ENCODE results near the gene FLT3. TPM values are rescaled to one million over a fixed set of nuclear protein-coding genes. Genes with fewer than 3 reads are reported as not detected.
"Not testable (repeated sequence)": the region's sequence is repeated elsewhere in the genome, so short reads cannot be mapped to it uniquely, and the experiment has no call there.

Gene FLT3
- total and polyA plus RNA-seq, 12 donors, result 0.07 to 0.95 (median 0.16) TPM; not detected in 5

DNA sequence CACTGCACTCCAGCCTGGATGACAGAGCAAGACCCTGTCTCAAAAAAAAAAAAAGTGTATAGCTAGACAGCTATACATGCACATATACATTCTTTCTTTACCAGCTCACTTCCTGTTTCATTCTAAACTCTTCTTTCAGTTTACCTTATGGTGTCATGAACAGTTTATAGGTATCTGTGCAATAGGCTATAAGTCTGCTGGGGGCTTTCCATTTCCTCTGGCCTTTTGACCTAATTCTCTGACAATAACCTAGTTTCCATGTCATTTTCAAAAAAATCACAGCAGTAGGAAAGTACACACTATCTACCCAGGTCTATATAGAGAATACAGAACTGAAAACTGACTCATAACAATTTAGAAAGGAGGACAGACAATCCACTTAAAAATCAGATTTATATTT is 87.5 kb downstream of the FLT3 start:
- peaks cover 0 to 80% (median 42%) of the 10 kb centered on the region in 7 donors for H3K27me3 ChIP-seq
- TF ChIP-seq, protein P1, sequence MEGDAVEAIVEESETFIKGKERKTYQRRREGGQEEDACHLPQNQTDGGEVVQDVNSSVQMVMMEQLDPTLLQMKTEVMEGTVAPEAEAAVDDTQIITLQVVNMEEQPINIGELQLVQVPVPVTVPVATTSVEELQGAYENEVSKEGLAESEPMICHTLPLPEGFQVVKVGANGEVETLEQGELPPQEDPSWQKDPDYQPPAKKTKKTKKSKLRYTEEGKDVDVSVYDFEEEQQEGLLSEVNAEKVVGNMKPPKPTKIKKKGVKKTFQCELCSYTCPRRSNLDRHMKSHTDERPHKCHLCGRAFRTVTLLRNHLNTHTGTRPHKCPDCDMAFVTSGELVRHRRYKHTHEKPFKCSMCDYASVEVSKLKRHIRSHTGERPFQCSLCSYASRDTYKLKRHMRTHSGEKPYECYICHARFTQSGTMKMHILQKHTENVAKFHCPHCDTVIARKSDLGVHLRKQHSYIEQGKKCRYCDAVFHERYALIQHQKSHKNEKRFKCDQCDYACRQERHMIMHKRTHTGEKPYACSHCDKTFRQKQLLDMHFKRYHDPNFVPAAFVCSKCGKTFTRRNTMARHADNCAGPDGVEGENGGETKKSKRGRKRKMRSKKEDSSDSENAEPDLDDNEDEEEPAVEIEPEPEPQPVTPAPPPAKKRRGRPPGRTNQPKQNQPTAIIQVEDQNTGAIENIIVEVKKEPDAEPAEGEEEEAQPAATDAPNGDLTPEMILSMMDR (IDR thresholded peaks at IDR 0.05), result no peak
- no peaks in the 10 kb centered on the region for H3K4me1 ChIP-seq
- intact Hi-C loops (cut with DNase I), result no loop called here
- no peak for DNase-seq
- H3K36me3 ChIP-seq, result no peaks in the 10 kb centered on the region
- no peak overlapping the region for H3K4me3 ChIP-seq
- ATAC-seq, result no peak
- H3K27ac ChIP-seq, result no peak overlapping the region
- no peaks in the 10 kb centered on the region for H3K9me3 ChIP-seq

- no peaks in the 10 kb centered on the region for H3K9me3 ChIP-seq
- 79 to 80% methylated on average over 4 of the region's 4 CpGs for WGBS, 2 donors
- DNase-seq, result no peak
- no peak overlapping the region for H3K27ac ChIP-seq
- no peaks in the 10 kb centered on the region for H3K4me1 ChIP-seq
- no peak overlapping the region for H3K4me3 ChIP-seq
- no peaks in the 10 kb centered on the region for H3K36me3 ChIP-seq
- H3K27me3 ChIP-seq, result peaks cover 0 to 80% (median 42%) of the 10 kb centered on the region in 7 donors
- intact Hi-C loops (cut with DNase I), result no loop called here
- ATAC-seq, result no peak
- TF ChIP-seq, protein P1 (IDR thresholded peaks at IDR 0.05), result no peak
Measured at GRCh38 chr13:28012383-28012782, 88.0 kb downstream of the FLT3 start.

DNA sequence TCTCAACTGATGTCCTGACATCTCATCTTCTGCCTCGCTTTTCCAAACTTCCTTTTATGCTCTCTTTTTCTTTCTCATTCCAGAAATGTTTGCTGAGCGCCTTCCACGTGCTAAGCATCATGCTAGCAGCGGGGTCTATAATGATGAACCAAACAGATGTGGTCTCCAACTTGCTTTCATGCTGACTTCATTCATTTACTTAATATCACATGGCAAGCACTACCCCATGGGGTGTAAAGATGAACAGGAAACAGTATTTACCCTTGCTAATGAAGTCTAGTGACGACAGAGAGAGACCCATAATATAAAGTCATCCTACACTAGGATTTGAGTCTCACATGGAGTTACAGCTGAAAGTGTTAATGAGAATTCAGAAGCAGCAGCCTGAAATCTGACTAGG is 90.3 kb downstream of the FLT3 start:
- H3K27ac ChIP-seq, result no peak overlapping the region
- intact Hi-C loops (cut with DNase I), result no loop called here
- TF ChIP-seq, protein P1 (IDR thresholded peaks at IDR 0.05), result no peak

DNA sequence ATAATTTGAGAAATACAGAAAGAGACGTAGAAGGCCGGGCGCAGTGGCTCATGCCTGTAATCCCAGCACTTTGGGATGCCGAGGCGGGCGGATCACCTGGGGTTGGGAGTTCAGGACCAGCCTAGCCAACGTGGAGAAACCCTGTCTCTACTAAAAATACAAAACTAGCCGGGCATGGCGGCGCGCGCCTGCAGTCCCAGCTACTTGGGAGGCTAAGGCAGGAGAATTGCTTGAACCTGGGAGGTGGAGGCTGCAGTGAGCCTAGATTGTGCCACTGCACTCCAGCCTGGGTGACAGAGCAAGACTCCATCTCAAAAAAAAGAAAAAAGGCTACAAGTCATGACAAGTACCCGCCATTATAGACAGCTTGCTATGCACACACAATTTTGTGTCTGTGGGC is 95.4 kb downstream of the FLT3 start:
- peaks cover 0 to 20% (median 12%) of the 10 kb centered on the region in 7 donors for H3K27me3 ChIP-seq
- DNase-seq; intact Hi-C loops (cut with DNase I); H3K4me3 ChIP-seq; H3K36me3 ChIP-seq; H3K9me3 ChIP-seq; H3K4me1 ChIP-seq; ATAC-seq; H3K27ac ChIP-seq: not testable (repeated sequence)
- WGBS, 2 donors, result 95% methylated on average over 13 of the region's 13 CpGs

More for the DNA sequence above, 90.3 kb downstream of the FLT3 start:
- Histone ChIP-seq H3K4me3 (no peak overlapping the region), H3K27me3 (peaks cover 0 to 56% (median 30%) of the 10 kb centered on the region in 7 donors), H3K36me3 (no peaks in the 10 kb centered on the region), H3K4me1 (no peaks in the 10 kb centered on the region), H3K9me3 (no peaks in the 10 kb centered on the region)
- 71 to 73% methylated on average over 5 of the region's 5 CpGs for WGBS, 2 donors
- ATAC-seq (no peak), DNase-seq (no peak)

DNA sequence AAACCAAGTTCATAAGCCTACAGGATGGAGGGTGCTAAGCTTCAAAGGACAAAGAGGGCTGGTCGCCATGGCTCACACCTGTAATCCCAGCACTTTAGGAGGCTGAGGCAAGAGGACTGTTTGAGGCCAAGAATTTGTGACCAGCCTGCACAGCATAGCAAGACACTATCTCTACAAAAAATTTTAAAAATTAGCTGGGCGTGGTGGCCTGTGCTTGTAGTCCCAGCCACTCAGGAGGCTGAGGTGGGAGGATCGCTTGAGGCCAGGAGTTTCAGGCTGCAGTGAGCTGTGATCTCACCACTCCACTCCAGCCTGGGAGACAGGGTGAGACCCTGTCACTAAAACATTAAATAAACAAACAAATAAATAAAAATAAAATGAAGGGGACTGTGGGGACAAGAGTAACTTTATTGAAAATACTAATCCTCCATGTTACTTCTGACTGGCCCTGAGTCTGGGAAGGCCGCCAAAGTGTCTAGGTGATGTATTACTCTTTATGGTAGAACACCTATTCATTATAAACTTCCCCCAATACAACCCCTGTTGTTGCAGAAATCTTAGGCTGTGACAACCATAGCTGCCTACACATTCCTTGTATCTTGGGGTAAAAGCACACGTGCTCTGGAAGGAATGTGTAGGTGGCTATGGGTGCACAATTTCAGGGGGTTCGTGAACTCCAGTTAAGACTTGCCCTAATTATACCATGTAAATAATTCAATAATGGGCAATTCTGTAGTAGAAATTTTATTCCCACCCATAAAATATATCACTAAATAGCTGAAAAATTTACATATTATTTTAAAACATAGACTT is 97.3 kb downstream of the FLT3 start:
- H3K36me3 ChIP-seq, result no peaks in the 10 kb centered on the region
- H3K4me3 ChIP-seq, result no peak overlapping the region
- peaks cover 0 to 3% (median 0%) of the 10 kb centered on the region in 9 donors for H3K4me1 ChIP-seq
- intact Hi-C loops (cut with DNase I), result no loop called here
- DNase-seq (no peak), ATAC-seq (no peak)
- H3K9me3 ChIP-seq, result no peaks in the 10 kb centered on the region
- peaks cover 0 to 4% (median 0%) of the 10 kb centered on the region in 7 donors for H3K27me3 ChIP-seq
- TF ChIP-seq, protein P1 (IDR thresholded peaks at IDR 0.05), result no peak
- H3K27ac ChIP-seq, result no peak overlapping the region
- WGBS, 2 donors, result 85 to 89% methylated on average over 6 of the region's 6 CpGs
